Panc1 (cell line): ENCODE data around the gene CDC42BPA.

ENCODE experiments used
- CTCF ChIP-seq: fragments of 450-650 bp; IDR thresholded peaks from 2 replicates; pipeline ENCODE4 v1.5.1; 2017; ENCODE audit warnings: mild to moderate bottlenecking
- POLR2AphosphoS5 ChIP-seq: IDR thresholded peaks from 2 replicates; pipeline ENCODE4 v1.6.1; 2012; ENCODE audit warnings: mild to moderate bottlenecking, low read depth, low read length, moderate library complexity

- TF ChIP-seq CTCF (no peak), POLR2AphosphoS5 (no peak)
Observed at GRCh38 chr1:227125929-227126545, 192.3 kb downstream of the CDC42BPA start.
